ENCODE measurements around the gene TAS2R39.

Gene TAS2R39

DNA sequence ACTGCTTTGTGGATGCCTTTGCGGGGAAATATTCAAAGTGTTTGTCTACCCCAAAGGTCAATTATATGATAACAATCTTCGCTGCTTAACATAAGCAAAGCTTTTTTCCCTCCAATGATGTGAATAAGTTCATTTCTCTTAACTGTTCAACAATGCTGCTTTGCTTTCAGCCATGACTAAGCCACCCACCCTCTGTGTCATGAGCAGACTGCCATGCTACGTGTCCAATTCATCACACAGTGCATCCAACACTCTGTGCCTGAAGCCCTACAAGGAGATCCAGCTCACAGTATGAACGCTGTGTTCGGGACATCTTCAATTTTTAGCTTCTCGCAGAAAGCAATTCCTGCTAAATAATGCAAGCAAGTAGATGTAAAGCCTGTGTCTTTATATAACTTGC, 32.9 kb downstream of the TAS2R39 start:
- H3K79me2 ChIP-seq (ENCODE audit: control insufficient read depth, insufficient read depth, low read length, unreplicated experiment), result no peaks in the 10 kb centered on the region
- H3K4me3 ChIP-seq (ENCODE audit: low read depth, low read length), result no peak overlapping the region
- no peaks in the 10 kb centered on the region for H3K36me3 ChIP-seq (ENCODE audit: insufficient read depth, low read length)
- peaks cover 11% of the 10 kb centered on the region for H3K4me1 ChIP-seq (ENCODE audit: control insufficient read depth, insufficient read depth, low read length, unreplicated experiment)
- H3K27me3 ChIP-seq (ENCODE audit: insufficient read depth, low read length), result peaks cover 3% of the 10 kb centered on the region; the same call in 1 of the 2 replicates
- H3K27ac ChIP-seq (ENCODE audit: low read depth, low read length), result peak overlapping the region; percentile 0; the same call in 1 of the 2 replicates
- H2AFZ ChIP-seq (ENCODE audit: low read length, unreplicated experiment), result no peak overlapping the region

DNA sequence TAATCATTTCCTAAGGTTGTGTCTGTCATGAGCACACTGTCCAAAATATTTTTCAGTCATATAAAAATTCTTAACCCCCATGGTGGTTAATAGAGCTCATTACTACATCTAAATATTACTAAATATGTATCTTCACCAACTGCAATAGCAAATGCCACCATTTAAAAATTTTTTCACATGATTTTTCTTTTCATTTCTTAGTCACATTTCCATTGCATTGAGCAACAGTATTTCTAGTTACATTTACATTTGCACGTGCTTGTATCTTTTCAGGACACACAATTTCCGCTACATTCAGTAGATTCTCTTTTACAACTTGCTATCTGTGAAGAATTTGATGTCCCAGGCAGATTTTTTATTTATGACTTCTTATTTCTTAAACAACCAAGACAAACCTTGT, 33.5 kb downstream of the TAS2R39 start:
- Histone ChIP-seq H3K27ac (ENCODE audit: low read depth, low read length) (no peak overlapping the region), H2AFZ (ENCODE audit: low read length, unreplicated experiment) (no peak overlapping the region), H3K4me1 (ENCODE audit: control insufficient read depth, insufficient read depth, low read length, unreplicated experiment) (peaks cover 11% of the 10 kb centered on the region), H3K4me3 (ENCODE audit: low read depth, low read length) (no peak overlapping the region), H3K79me2 (ENCODE audit: control insufficient read depth, insufficient read depth, low read length, unreplicated experiment) (no peaks in the 10 kb centered on the region), H3K27me3 (ENCODE audit: insufficient read depth, low read length) (peaks cover 6% of the 10 kb centered on the region), H3K36me3 (ENCODE audit: insufficient read depth, low read length) (no peaks in the 10 kb centered on the region)

- peaks cover 17% of the 10 kb centered on the region for H3K27me3 ChIP-seq (ENCODE audit: insufficient read depth, low read length)
- peaks cover 11% of the 10 kb centered on the region for H3K4me1 ChIP-seq (ENCODE audit: control insufficient read depth, insufficient read depth, low read length, unreplicated experiment)
- H3K79me2 ChIP-seq (ENCODE audit: control insufficient read depth, insufficient read depth, low read length, unreplicated experiment), result no peaks in the 10 kb centered on the region
- no peaks in the 10 kb centered on the region for H3K36me3 ChIP-seq (ENCODE audit: insufficient read depth, low read length)
- H3K27ac ChIP-seq (ENCODE audit: low read depth, low read length), result no peak overlapping the region
- H3K4me3 ChIP-seq (ENCODE audit: low read depth, low read length), result no peak overlapping the region
- no peak overlapping the region for H2AFZ ChIP-seq (ENCODE audit: low read length, unreplicated experiment)
Observed at GRCh38 chr7:143217806-143218205, 34.6 kb downstream of the TAS2R39 start.

DNA sequence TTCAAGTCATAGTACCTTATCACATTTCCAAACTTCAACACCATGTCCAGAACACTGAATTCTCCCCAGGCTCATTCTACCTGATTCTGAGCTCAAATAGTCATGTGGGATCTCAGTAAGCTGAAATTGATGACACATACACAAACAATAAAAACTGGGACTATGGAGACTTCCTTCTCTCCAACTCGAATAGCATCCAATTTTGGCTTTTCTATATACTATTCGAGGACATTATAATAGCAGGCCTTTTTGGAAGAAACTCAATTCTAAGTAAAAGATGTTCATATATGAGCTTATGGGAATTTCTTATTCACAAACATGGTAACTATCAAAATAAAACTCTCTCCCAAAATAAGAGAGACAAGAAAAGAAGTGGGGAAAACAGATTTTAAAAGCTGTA, 38.1 kb downstream of the TAS2R39 start:
- Histone ChIP-seq H2AFZ (ENCODE audit: low read length, unreplicated experiment) (no peak overlapping the region), H3K79me2 (ENCODE audit: control insufficient read depth, insufficient read depth, low read length, unreplicated experiment) (no peaks in the 10 kb centered on the region), H3K36me3 (ENCODE audit: insufficient read depth, low read length) (no peaks in the 10 kb centered on the region), H3K27me3 (ENCODE audit: insufficient read depth, low read length) (peaks cover 31% of the 10 kb centered on the region), H3K27ac (ENCODE audit: low read depth, low read length) (no peak overlapping the region), H3K4me3 (ENCODE audit: low read depth, low read length) (no peak overlapping the region), H3K4me1 (ENCODE audit: control insufficient read depth, insufficient read depth, low read length, unreplicated experiment) (peaks cover 3% of the 10 kb centered on the region)

GRCh38 chr7:143221737-143222136, 38.5 kb downstream of the TAS2R39 start, which contains the start of gene TAS2R40:
TAS2R40 (plus strand) TSS chr7:143222037; CDS start chr7:143222079, 42 bp downstream.
- Histone ChIP-seq H3K79me2 (ENCODE audit: control insufficient read depth, insufficient read depth, low read length, unreplicated experiment) (no peaks in the 10 kb centered on the region), H3K27me3 (ENCODE audit: insufficient read depth, low read length) (peaks cover 31% of the 10 kb centered on the region), H2AFZ (ENCODE audit: low read length, unreplicated experiment) (no peak within 1 kb of the TSS), H3K27ac (ENCODE audit: low read depth, low read length) (no peak within 1 kb of the TSS), H3K4me3 (ENCODE audit: low read depth, low read length) (no peak within 1 kb of the TSS), H3K4me1 (ENCODE audit: control insufficient read depth, insufficient read depth, low read length, unreplicated experiment) (no peaks in the 10 kb centered on the region), H3K36me3 (ENCODE audit: insufficient read depth, low read length) (no peaks in the 10 kb centered on the region)

GRCh38 chr7:143222782-143223181, 39.6 kb downstream of the TAS2R39 start:
- no peaks in the 10 kb centered on the region for H3K79me2 ChIP-seq (ENCODE audit: control insufficient read depth, insufficient read depth, low read length, unreplicated experiment)
- no peak overlapping the region for H3K27ac ChIP-seq (ENCODE audit: low read depth, low read length)
- no peaks in the 10 kb centered on the region for H3K4me1 ChIP-seq (ENCODE audit: control insufficient read depth, insufficient read depth, low read length, unreplicated experiment)
- H3K4me3 ChIP-seq (ENCODE audit: low read depth, low read length), result no peak overlapping the region
- no peak overlapping the region for H2AFZ ChIP-seq (ENCODE audit: low read length, unreplicated experiment)
- no peaks in the 10 kb centered on the region for H3K36me3 ChIP-seq (ENCODE audit: insufficient read depth, low read length)
- H3K27me3 ChIP-seq (ENCODE audit: insufficient read depth, low read length), result peaks cover 31% of the 10 kb centered on the region

DNA sequence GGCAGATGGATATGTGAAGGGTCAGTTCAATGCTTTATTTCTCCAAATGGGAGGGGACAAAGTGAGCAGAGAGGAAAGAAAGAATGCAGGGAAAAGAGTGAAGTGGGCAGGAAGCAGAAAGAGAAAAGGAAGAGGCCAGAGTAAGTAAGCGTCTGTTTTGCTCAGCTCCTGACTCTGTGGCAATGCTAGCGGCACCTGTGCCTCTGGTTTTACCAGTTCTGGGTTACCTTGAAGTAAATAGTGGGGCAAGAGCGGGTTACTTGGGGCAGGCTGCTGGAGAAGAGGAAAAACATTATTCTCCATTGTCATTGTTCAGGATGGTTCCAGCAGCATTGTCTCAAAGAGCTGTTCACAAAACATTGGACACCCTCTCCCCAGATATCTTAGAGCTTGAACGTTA, 40.6 kb downstream of the TAS2R39 start:
- Histone ChIP-seq H3K4me3 (ENCODE audit: low read depth, low read length) (no peak overlapping the region), H2AFZ (ENCODE audit: low read length, unreplicated experiment) (no peak overlapping the region), H3K36me3 (ENCODE audit: insufficient read depth, low read length) (no peaks in the 10 kb centered on the region), H3K79me2 (ENCODE audit: control insufficient read depth, insufficient read depth, low read length, unreplicated experiment) (no peaks in the 10 kb centered on the region), H3K4me1 (ENCODE audit: control insufficient read depth, insufficient read depth, low read length, unreplicated experiment) (peaks cover 1% of the 10 kb centered on the region), H3K27me3 (ENCODE audit: insufficient read depth, low read length) (peaks cover 31% of the 10 kb centered on the region), H3K27ac (ENCODE audit: low read depth, low read length) (no peak overlapping the region)

DNA sequence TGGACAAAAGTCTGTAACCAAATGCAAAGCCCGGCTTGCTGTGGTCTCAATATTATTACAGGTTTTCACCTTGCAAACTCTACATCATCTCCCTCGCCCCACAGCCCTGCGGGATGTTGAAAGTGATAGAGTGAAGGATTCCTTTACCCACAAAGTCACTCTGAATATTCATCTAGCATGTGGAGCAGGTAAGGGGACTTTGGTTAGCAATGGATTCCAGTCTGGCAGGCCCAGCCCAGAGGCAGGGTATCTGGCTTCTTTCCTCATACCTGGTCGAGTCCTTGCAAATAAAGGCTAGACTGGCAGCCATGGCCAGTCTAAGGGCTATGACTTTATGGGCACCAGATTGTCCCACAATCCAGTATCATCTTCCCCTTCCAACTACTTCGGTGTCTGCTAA, 41.8 kb downstream of the TAS2R39 start:
- H3K27ac ChIP-seq (ENCODE audit: low read depth, low read length), result no peak overlapping the region

GRCh38 chr7:143227806-143228205, 44.6 kb downstream of the TAS2R39 start:
- no peaks in the 10 kb centered on the region for H3K79me2 ChIP-seq (ENCODE audit: control insufficient read depth, insufficient read depth, low read length, unreplicated experiment)
- H3K36me3 ChIP-seq (ENCODE audit: insufficient read depth, low read length), result no peaks in the 10 kb centered on the region
- H3K4me3 ChIP-seq (ENCODE audit: low read depth, low read length), result no peak overlapping the region

More for the DNA sequence above, 41.8 kb downstream of the TAS2R39 start:
- Histone ChIP-seq H3K79me2 (ENCODE audit: control insufficient read depth, insufficient read depth, low read length, unreplicated experiment) (no peaks in the 10 kb centered on the region), H3K4me3 (ENCODE audit: low read depth, low read length) (no peak overlapping the region), H3K36me3 (ENCODE audit: insufficient read depth, low read length) (no peaks in the 10 kb centered on the region), H3K27me3 (ENCODE audit: insufficient read depth, low read length) (peaks cover 28% of the 10 kb centered on the region), H3K4me1 (ENCODE audit: control insufficient read depth, insufficient read depth, low read length, unreplicated experiment) (peaks cover 7% of the 10 kb centered on the region), H2AFZ (ENCODE audit: low read length, unreplicated experiment) (no peak overlapping the region)

GRCh38 chr7:143229054-143229790, 46.0 kb downstream of the TAS2R39 start:
- Histone ChIP-seq H3K4me3 (ENCODE audit: low read depth, low read length) (no peak overlapping the region), H3K79me2 (ENCODE audit: control insufficient read depth, insufficient read depth, low read length, unreplicated experiment) (no peaks in the 10 kb centered on the region), H3K27me3 (ENCODE audit: insufficient read depth, low read length) (0 out of 2 replicates have a peak, but pooled peaks cover 5% of the 10 kb centered on the region), H3K36me3 (ENCODE audit: insufficient read depth, low read length) (no peaks in the 10 kb centered on the region), H3K27ac (ENCODE audit: low read depth, low read length) (no peak overlapping the region), H2AFZ (ENCODE audit: low read length, unreplicated experiment) (no peak overlapping the region), H3K4me1 (ENCODE audit: control insufficient read depth, insufficient read depth, low read length, unreplicated experiment) (peaks cover 7% of the 10 kb centered on the region)

More at GRCh38 chr7:143227806-143228205, 44.6 kb downstream of the TAS2R39 start:
- Histone ChIP-seq H3K4me1 (ENCODE audit: control insufficient read depth, insufficient read depth, low read length, unreplicated experiment) (peaks cover 7% of the 10 kb centered on the region), H3K27ac (ENCODE audit: low read depth, low read length) (no peak overlapping the region), H2AFZ (ENCODE audit: low read length, unreplicated experiment) (no peak overlapping the region), H3K27me3 (ENCODE audit: insufficient read depth, low read length) (peaks cover 17% of the 10 kb centered on the region)

Measured in ACC112 (cell line).